Panc1 (cell line): ENCODE data around the gene LINC00632.

Source experiments
- POLR2AphosphoS5 ChIP-seq: IDR thresholded peaks from 2 replicates; pipeline ENCODE4 v1.6.1; 2012; ENCODE audit warnings: mild to moderate bottlenecking, low read depth, low read length, moderate library complexity
- SIN3A ChIP-seq: IDR thresholded peaks from 2 replicates; pipeline ENCODE4 v1.6.1; 2012; ENCODE audit warnings: low read depth, mild to moderate bottlenecking, low read length, moderate library complexity, borderline replicate concordance; ENCODE audit not compliant: insufficient read depth
- TF ChIP-seq, protein P1 (sequence below): fragments of 450-650 bp; IDR thresholded peaks from 2 replicates; pipeline ENCODE4 v1.5.1; 2017; ENCODE audit warnings: mild to moderate bottlenecking

GRCh38 chrX:140822184-140822583, 112.6 kb downstream of the LINC00632 start:
- no peak for TF ChIP-seq POLR2AphosphoS5
- TF ChIP-seq, protein P1, sequence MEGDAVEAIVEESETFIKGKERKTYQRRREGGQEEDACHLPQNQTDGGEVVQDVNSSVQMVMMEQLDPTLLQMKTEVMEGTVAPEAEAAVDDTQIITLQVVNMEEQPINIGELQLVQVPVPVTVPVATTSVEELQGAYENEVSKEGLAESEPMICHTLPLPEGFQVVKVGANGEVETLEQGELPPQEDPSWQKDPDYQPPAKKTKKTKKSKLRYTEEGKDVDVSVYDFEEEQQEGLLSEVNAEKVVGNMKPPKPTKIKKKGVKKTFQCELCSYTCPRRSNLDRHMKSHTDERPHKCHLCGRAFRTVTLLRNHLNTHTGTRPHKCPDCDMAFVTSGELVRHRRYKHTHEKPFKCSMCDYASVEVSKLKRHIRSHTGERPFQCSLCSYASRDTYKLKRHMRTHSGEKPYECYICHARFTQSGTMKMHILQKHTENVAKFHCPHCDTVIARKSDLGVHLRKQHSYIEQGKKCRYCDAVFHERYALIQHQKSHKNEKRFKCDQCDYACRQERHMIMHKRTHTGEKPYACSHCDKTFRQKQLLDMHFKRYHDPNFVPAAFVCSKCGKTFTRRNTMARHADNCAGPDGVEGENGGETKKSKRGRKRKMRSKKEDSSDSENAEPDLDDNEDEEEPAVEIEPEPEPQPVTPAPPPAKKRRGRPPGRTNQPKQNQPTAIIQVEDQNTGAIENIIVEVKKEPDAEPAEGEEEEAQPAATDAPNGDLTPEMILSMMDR, result no peak
- TF ChIP-seq SIN3A, result no peak
